PC-3 (cell line): ENCODE results near the gene PDGFB. TPM values are rescaled to one million over a fixed set of nuclear protein-coding genes. Genes with fewer than 3 reads are reported as not detected.

Experiments
- ATAC-seq: fragments of 200-7000 bp; cut with Tn5 transposase; 2 replicates; pipeline ENCODE4 v1.9.1; 2020; ENCODE audit warnings: mild to moderate bottlenecking, moderate library complexity
- BruUV-seq: library from RNA; stranded (reverse); fragments of 400-500 nt; replicated peaks from 2 replicates; lab custom pipeline; 2021; lab: Mats Ljungman, UMichigan
- CTCF ChIA-PET: fragments of 300-600 bp; sonication (Branson Sonifier 250); formaldehyde crosslinking; loops from one replicate; lab custom pipeline; 2022; ENCODE audit warnings: antibody characterized with exemption; lab: Charles Lee
- POLR2A ChIA-PET: fragments of 300-600 bp; sonication (Branson Sonifier 250); formaldehyde crosslinking; loops from one replicate; lab custom pipeline; 2022; ENCODE audit warnings: antibody characterized with exemption; ENCODE audit not compliant: unreplicated experiment; lab: Charles Lee
- DNase-seq: peaks from one replicate; pipeline ENCODE4 v3.0.0-alpha.2; 2015
- H2AFZ ChIP-seq: fragments of 300-600 bp; sonication (generic); 2 replicates; pipeline ENCODE4 v1.6.0; 2016; ENCODE audit warnings: antibody characterized with exemption, low read length
- H3F3A ChIP-seq: fragments of 300-600 bp; sonication (generic); one replicate; pipeline ENCODE4 v1.6.0; 2017; ENCODE audit warnings: antibody characterized with exemption, low read length, control low read depth, mild to moderate bottlenecking; ENCODE audit not compliant: unreplicated experiment
- H3K27ac ChIP-seq: fragments of 300-600 bp; sonication (generic); 2 replicates; pipeline ENCODE4 v1.5.1; 2016; ENCODE audit warnings: mild to moderate bottlenecking, low read length
- H3K27me3 ChIP-seq: fragments of 300-600 bp; sonication (generic); 2 replicates; pipeline ENCODE4 v1.6.1; 2016; ENCODE audit warnings: low read length, mixed read lengths
- H3K36me3 ChIP-seq: fragments of 300-600 bp; sonication (generic); 2 replicates; pipeline ENCODE4 v1.6.1; 2016; ENCODE audit warnings: low read depth, mixed run types, low read length, mixed read lengths
- H3K4me1 ChIP-seq: fragments of 300-600 bp; sonication (generic); 2 replicates; pipeline ENCODE4 v1.5.1; 2016; ENCODE audit warnings: low read length; ENCODE audit not compliant: insufficient read depth
- H3K4me2 ChIP-seq: fragments of 300-600 bp; sonication (generic); 2 replicates; pipeline ENCODE4 v1.6.0; 2016; ENCODE audit warnings: low read length
- H3K4me3 ChIP-seq: fragments of 300-600 bp; sonication (generic); 2 replicates; pipeline ENCODE4 v1.5.1; 2016; ENCODE audit warnings: mild to moderate bottlenecking, low read length, mixed read lengths
- H3K79me2 ChIP-seq: fragments of 300-600 bp; sonication (generic); 2 replicates; pipeline ENCODE4 v1.6.1; 2017; ENCODE audit warnings: low read length, mixed read lengths
- H3K9ac ChIP-seq: fragments of 300-600 bp; sonication (generic); 2 replicates; pipeline ENCODE4 v1.6.0; 2016; ENCODE audit warnings: mild to moderate bottlenecking, low read length
- H3K9me2 ChIP-seq: fragments of 300-600 bp; sonication (generic); replicated peaks from 2 replicates; pipeline ENCODE4 v1.6.1; 2016; ENCODE audit warnings: mixed run types, low read length, mixed read lengths
- H3K9me3 ChIP-seq: fragments of 300-600 bp; sonication (generic); 2 replicates; pipeline ENCODE4 v1.6.1; 2016; ENCODE audit warnings: low read length, mixed read lengths
- H4K20me1 ChIP-seq: fragments of 300-600 bp; sonication (generic); 2 replicates; pipeline ENCODE4 v1.6.1; 2016; ENCODE audit warnings: low read length, mixed read lengths
- CTCF ChIP-seq: fragments of 300-600 bp; sonication (generic); conservative IDR thresholded peaks from 2 replicates; pipeline ENCODE4 v1.5.1; 2017; ENCODE audit warnings: antibody characterized with exemption, low read depth, mild to moderate bottlenecking, low read length
- EZH2 ChIP-seq: fragments of 300-600 bp; sonication (generic); IDR thresholded peaks from one replicate; pipeline ENCODE4 v1.6.1; 2017; ENCODE audit warnings: antibody characterized with exemption, mild to moderate bottlenecking, low read length; ENCODE audit not compliant: unreplicated experiment
- EZH2phosphoT487 ChIP-seq: fragments of 300-600 bp; sonication (generic); IDR thresholded peaks from 2 replicates; pipeline ENCODE4 v1.6.1; 2018; ENCODE audit warnings: mild to moderate bottlenecking, antibody characterized with exemption, low read length, borderline replicate concordance
- intact Hi-C: fragments of 100-400 bp; cut with micrococcal nuclease; formaldehyde crosslinking; loops from 2 replicates; pipeline ENCODE4 v1.9.0; 2023
- total RNA-seq: library from RNA; depleted of rRNA; stranded (reverse); fragments of >200 nt; gene quantifications from 2 replicates; pipeline ENCODE4 v1.2.3, GENCODE V29; 2014

PDGFB gene
- total RNA-seq, 1 experiment from 2014 or later = 33.1 TPM

- no peaks in the 10 kb centered on the region; the same call in 1 of the 2 replicates for H3K36me3 ChIP-seq
- no peaks in the 10 kb centered on the region for H3K4me1 ChIP-seq
- H2AFZ ChIP-seq = no peak overlapping the region
- no peaks in the 10 kb centered on the region for H3K9me2 ChIP-seq
- H3K4me2 ChIP-seq = no peak overlapping the region
- H3K27ac ChIP-seq = no peak overlapping the region
- intact Hi-C loops = no loop called here
- H3K4me3 ChIP-seq = no peak overlapping the region
- no peak overlapping the region for H3K9ac ChIP-seq
- no peaks in the 10 kb centered on the region for H3F3A ChIP-seq
- no peak for ATAC-seq
- DNase-seq = no peak
- H3K9me3 ChIP-seq = no peaks in the 10 kb centered on the region
- ChIA-PET CTCF (interaction anchor here (0.6 kb wide), 2 partner anchors 10 to 64 kb away, joined by 3 read pairs; no protein-coding TSS in a partner anchor), POLR2A (no interaction called here)
- no TSS peak for BruUV-seq
- H4K20me1 ChIP-seq = no peaks in the 10 kb centered on the region
- no peaks in the 10 kb centered on the region for H3K27me3 ChIP-seq
- H3K79me2 ChIP-seq = peaks cover 14% of the 10 kb centered on the region
- TF ChIP-seq EZH2 (no peak), CTCF (no peak), EZH2phosphoT487 (no peak)
These were observed 13.4 kb downstream of the PDGFB start for GRCh38 chr22:39231197-39231950.

- Histone ChIP-seq H3K36me3 (peaks cover 1% of the 10 kb centered on the region; the same call in 1 of the 2 replicates), H4K20me1 (no peaks in the 10 kb centered on the region), H3K9me3 (no peaks in the 10 kb centered on the region), H3K4me2 (no peak overlapping the region), H3K27me3 (no peaks in the 10 kb centered on the region), H3K4me1 (no peaks in the 10 kb centered on the region), H3K79me2 (peaks cover 6% of the 10 kb centered on the region), H3F3A (no peaks in the 10 kb centered on the region), H3K27ac (no peak overlapping the region), H2AFZ (no peak overlapping the region), H3K9ac (no peak overlapping the region), H3K9me2 (no peaks in the 10 kb centered on the region), H3K4me3 (no peak overlapping the region)
- DNase-seq (no peak), ATAC-seq (no peak)
- ChIA-PET CTCF (interaction anchor here (0.6 kb wide), 2 partner anchors 11 to 63 kb away, joined by 3 read pairs; no protein-coding TSS in a partner anchor), POLR2A (no interaction called here)
- intact Hi-C loops = no loop called here
- TF ChIP-seq CTCF = no peak
- TF ChIP-seq EZH2 = no peak
- TF ChIP-seq EZH2phosphoT487 = no peak
- BruUV-seq = no TSS peak
These were observed 14.3 kb downstream of the PDGFB start for GRCh38 chr22:39230261-39231196.
